Heart left ventricle (tissue), 13 donors: ENCODE measurements around the gene FAM234A.
"Not testable (repeated sequence)": the region's sequence is repeated elsewhere in the genome, so short reads cannot be mapped to it uniquely, and the experiment has no call there.

Experiments used
- CTCF ChIP-seq, 12 donors: fragments of 200-600 bp; sonication (generic) in 4 of 12; IDR thresholded peaks; one replicate each; pipeline versions ENCODE4 v1.5.0 to v1.8.0; 2018 to 2022; ENCODE audit warnings: antibody characterized with exemption in 12 of 12, mild to moderate bottlenecking in 5 of 12
- POLR2A ChIP-seq, 2 donors: fragments of 450-650 bp; IDR thresholded peaks; one replicate each; pipeline ENCODE4 v1.6.1; 2017; ENCODE audit warnings: antibody characterized with exemption in 2 of 2, mild to moderate bottlenecking in 2 of 2, moderate library complexity in 2 of 2
- donor health status: ischemic (EF 13 %, LVEDD 7.1; RV severe dilation, severe dysfunction).
- donor health status: DM: no; HTN: yes; CAD: no.
- donor health status: DM: no; HTN: no; CAD: no.
- donor health status: ischemic (EF 25% LVEDD 6.9; RV normal size, moderate dysfunction).
- donor health status: ischemic (EF 25% LVEDD 5.7; RV mildly dilated, moderate dysfunction).
- donor health status: ischemic (EF 35%, LVEDD 5.7; RV mildly dilated, moderate dysfunction).
- donor health status: nonischemic (EF 11% LVEDD 7.7; RV severe dilation, severe dysfunction).
- donor health status: DM: yes; HTN: yes; CAD: no.
- donor health status: PGD.
- donor health status: ischemic (EF 29% LVEDD 5.4; RV normal size, mild dysfunction).
- donor health status: nonischemic (EF 23%, LVEDD 6.1; RV moderate dilation, normal function).

- TF ChIP-seq CTCF, POLR2A (IDR thresholded peaks at IDR 0.05): not testable (repeated sequence)
Measured at GRCh38 chr16:258091-258490, 23.5 kb downstream of the FAM234A start.
